Panc1 (cell line): ENCODE data around the gene PKP2. TPM values are rescaled to one million over a fixed set of nuclear protein-coding genes. Genes with fewer than 3 reads are reported as not detected.

Experiments
- ATAC-seq: fragments of 200-7000 bp; cut with Tn5 transposase; 2 replicates; pipeline ENCODE4 v1.9.1; 2020; ENCODE audit warnings: mild to moderate bottlenecking, moderate library complexity
- BruUV-seq: library from RNA; stranded (reverse); fragments of 400-500 nt; replicated peaks from 2 replicates; lab custom pipeline; 2021; lab: Mats Ljungman, UMichigan
- CTCF ChIA-PET: fragments of 300-600 bp; sonication (Branson Sonifier 250); formaldehyde crosslinking; loops from one replicate; lab custom pipeline; 2022; ENCODE audit warnings: antibody characterized with exemption; lab: Charles Lee
- POLR2A ChIA-PET: fragments of 300-600 bp; sonication (Branson Sonifier 250); formaldehyde crosslinking; loops from one replicate; lab custom pipeline; 2022; ENCODE audit warnings: antibody characterized with exemption; lab: Charles Lee
- DNase-seq: peaks from one replicate; pipeline ENCODE4 v3.0.0-alpha.2; 2010; ENCODE audit warnings: low read depth, low spot score
- H3K27ac ChIP-seq: 2 replicates; pipeline ENCODE4 v1.5.1; 2011; ENCODE audit warnings: mild to moderate bottlenecking, low read length, inconsistent platforms
- H3K27me3 ChIP-seq: fragments of 200-500 bp; sonication (Bioruptor generic); 2 replicates; pipeline ENCODE4 v1.6.0; 2014; ENCODE audit warnings: low read length, inconsistent platforms; ENCODE audit not compliant: control insufficient read depth, insufficient read depth
- H3K36me3 ChIP-seq: fragments of 200-500 bp; sonication (Bioruptor generic); 2 replicates; pipeline ENCODE4 v1.5.1; 2014; ENCODE audit warnings: inconsistent platforms, mild to moderate bottlenecking, low read length, moderate library complexity; ENCODE audit not compliant: control insufficient read depth, insufficient read depth
- H3K4me1 ChIP-seq: 2 replicates; pipeline ENCODE4 v1.5.1; 2011; ENCODE audit warnings: inconsistent platforms, mild to moderate bottlenecking, low read length, moderate library complexity; ENCODE audit not compliant: control insufficient read depth, insufficient read depth
- H3K4me3 ChIP-seq, 2 experiments: 2 replicates each; pipeline ENCODE4 v1.5.1; 2011 to 2012; ENCODE audit warnings: low read depth in 2 of 2, low read length in 2 of 2, mild to moderate bottlenecking in 2 of 2, inconsistent platforms in 1 of 2, moderate library complexity in 1 of 2
- H3K9me3 ChIP-seq: fragments of 200-500 bp; sonication (Bioruptor generic); 2 replicates; pipeline ENCODE4 v1.5.1; 2014; ENCODE audit warnings: low read depth, mild to moderate bottlenecking, inconsistent platforms, low read length, moderate library complexity; ENCODE audit not compliant: control insufficient read depth, insufficient read depth
- POLR2AphosphoS5 ChIP-seq: IDR thresholded peaks from 2 replicates; pipeline ENCODE4 v1.6.1; 2012; ENCODE audit warnings: mild to moderate bottlenecking, low read depth, low read length, moderate library complexity
- REST ChIP-seq, 2 experiments: IDR thresholded peaks; 2 replicates each; pipeline ENCODE4 v1.6.1; 2011 to 2012; ENCODE audit warnings: low read depth in 2 of 2, control low read depth in 1 of 2, low read length in 1 of 2, mild to moderate bottlenecking in 1 of 2, moderate library complexity in 1 of 2; ENCODE audit not compliant: insufficient read depth in 1 of 2
- SIN3A ChIP-seq: IDR thresholded peaks from 2 replicates; pipeline ENCODE4 v1.6.1; 2012; ENCODE audit warnings: low read depth, mild to moderate bottlenecking, low read length, moderate library complexity, borderline replicate concordance; ENCODE audit not compliant: insufficient read depth
- TCF7L2 ChIP-seq: IDR thresholded peaks from 2 replicates; pipeline ENCODE4 v1.6.1; 2011; ENCODE audit warnings: mild to moderate bottlenecking, low read depth, low read length, inconsistent platforms
- in situ Hi-C: cut with HindIII; loops from 2 replicates; pipeline ENCODE4 v1.10.0; 2016; ENCODE audit warnings: low sequenced_read_pairs, low pct_unique_long_range_greater_than_20kb
- intact Hi-C: fragments of 100-400 bp; cut with micrococcal nuclease; formaldehyde crosslinking; loops from one replicate; pipeline ENCODE4 v1.10.0; 2022; ENCODE audit not compliant: unreplicated experiment
- total RNA-seq: library from RNA; stranded (reverse); gene quantifications from one replicate; pipeline ENCODE4 v1.2.1, GENCODE V29; 2021; ENCODE audit not compliant: unreplicated experiment
- TF ChIP-seq, protein P1 (sequence below): fragments of 450-650 bp; IDR thresholded peaks from 2 replicates; pipeline ENCODE4 v1.5.1; 2017; ENCODE audit warnings: mild to moderate bottlenecking

Gene PKP2
- total RNA-seq, 1 experiment from 2014 or later: 2.2 TPM

DNA sequence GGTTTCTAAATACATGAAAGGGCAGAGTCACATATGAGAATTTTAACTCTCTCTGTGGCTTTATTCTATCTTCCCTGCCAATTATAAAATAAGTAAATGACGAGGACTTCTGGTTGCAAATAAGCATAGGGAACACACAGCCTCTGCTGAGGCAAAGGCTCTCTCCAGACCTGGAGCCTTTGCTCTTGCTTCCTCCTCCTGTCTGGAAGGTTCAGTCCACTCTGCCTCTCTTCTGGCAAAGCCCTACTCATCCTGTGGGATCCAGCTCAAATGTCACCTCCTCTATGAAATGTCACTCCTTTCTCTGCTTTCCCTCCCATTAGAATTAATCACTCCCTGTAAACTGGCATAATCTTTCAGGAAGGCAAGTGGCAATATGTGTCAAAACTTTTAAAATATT is 41.9 kb downstream of the PKP2 start:
- no TSS peak for BruUV-seq
- 0 out of 2 replicates have a peak, but pooled peaks cover 2% of the 10 kb centered on the region for H3K27me3 ChIP-seq
- no peak overlapping the region for H3K27ac ChIP-seq
- ChIA-PET POLR2A (no interaction called here), CTCF (no interaction called here)
- TF ChIP-seq, protein P1, sequence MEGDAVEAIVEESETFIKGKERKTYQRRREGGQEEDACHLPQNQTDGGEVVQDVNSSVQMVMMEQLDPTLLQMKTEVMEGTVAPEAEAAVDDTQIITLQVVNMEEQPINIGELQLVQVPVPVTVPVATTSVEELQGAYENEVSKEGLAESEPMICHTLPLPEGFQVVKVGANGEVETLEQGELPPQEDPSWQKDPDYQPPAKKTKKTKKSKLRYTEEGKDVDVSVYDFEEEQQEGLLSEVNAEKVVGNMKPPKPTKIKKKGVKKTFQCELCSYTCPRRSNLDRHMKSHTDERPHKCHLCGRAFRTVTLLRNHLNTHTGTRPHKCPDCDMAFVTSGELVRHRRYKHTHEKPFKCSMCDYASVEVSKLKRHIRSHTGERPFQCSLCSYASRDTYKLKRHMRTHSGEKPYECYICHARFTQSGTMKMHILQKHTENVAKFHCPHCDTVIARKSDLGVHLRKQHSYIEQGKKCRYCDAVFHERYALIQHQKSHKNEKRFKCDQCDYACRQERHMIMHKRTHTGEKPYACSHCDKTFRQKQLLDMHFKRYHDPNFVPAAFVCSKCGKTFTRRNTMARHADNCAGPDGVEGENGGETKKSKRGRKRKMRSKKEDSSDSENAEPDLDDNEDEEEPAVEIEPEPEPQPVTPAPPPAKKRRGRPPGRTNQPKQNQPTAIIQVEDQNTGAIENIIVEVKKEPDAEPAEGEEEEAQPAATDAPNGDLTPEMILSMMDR: no peak
- no peak for TF ChIP-seq SIN3A
- no peak for TF ChIP-seq REST (IDR thresholded peaks at IDR 0.05; ENCODE audit: insufficient read depth in 1 of 2, low read depth in 2 of 2, low read length in 1 of 2)
- no peak for TF ChIP-seq POLR2AphosphoS5
- H3K9me3 ChIP-seq: no peaks in the 10 kb centered on the region
- ATAC-seq: no peak
- DNase-seq: no peak
- in situ Hi-C loops: no loop called here
- intact Hi-C loops: no loop called here
- H3K4me1 ChIP-seq: no peaks in the 10 kb centered on the region
- no peaks in the 10 kb centered on the region for H3K36me3 ChIP-seq
- H3K4me3 ChIP-seq: no peak overlapping the region

GRCh38 chr12:32854097-32854496 is 42.5 kb downstream of the PKP2 start:
- H3K27ac ChIP-seq: no peak overlapping the region
- POLR2A ChIA-PET: no interaction called here
- BruUV-seq: no TSS peak
- ATAC-seq (no peak), DNase-seq (no peak)
- H3K9me3 ChIP-seq: no peaks in the 10 kb centered on the region
- no peak overlapping the region for H3K4me3 ChIP-seq
- intact Hi-C loops: no loop called here
- peaks cover 2% of the 10 kb centered on the region; the same call in 1 of the 2 replicates for H3K27me3 ChIP-seq
- no peaks in the 10 kb centered on the region for H3K36me3 ChIP-seq
- CTCF ChIA-PET: no interaction called here
- no peaks in the 10 kb centered on the region for H3K4me1 ChIP-seq
- TF ChIP-seq, protein P1: no peak
- no peak for TF ChIP-seq SIN3A
- in situ Hi-C loops: no loop called here

DNA sequence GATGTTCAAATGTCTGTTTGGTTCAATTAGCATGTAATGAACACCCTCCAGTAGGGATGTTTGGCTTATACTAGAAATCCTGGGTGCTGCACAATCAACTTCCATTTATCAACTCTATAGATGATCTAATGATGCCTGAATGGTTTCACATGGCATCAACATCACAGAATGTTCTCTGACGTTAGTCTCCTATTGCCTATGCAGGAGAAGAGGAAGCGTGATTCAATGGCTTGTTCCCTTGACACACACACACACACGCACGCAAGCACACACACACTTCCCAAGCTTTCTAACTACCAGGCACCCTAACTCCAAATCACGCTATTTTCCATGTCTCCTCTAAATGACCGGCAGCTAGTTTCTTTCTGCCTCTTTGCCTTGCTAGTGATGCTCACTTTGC is 49.3 kb downstream of the PKP2 start:
- ATAC-seq (no peak), DNase-seq (no peak)
- Histone ChIP-seq H3K4me3 (no peak overlapping the region), H3K27ac (no peak overlapping the region), H3K4me1 (no peaks in the 10 kb centered on the region), H3K36me3 (no peaks in the 10 kb centered on the region), H3K27me3 (peaks cover 5% of the 10 kb centered on the region; the same call in 1 of the 2 replicates), H3K9me3 (no peaks in the 10 kb centered on the region)
- in situ Hi-C loops (no loop called here), intact Hi-C loops (no loop called here)
- ChIA-PET CTCF (no interaction called here), POLR2A (interaction anchor here (0.6 to 0.7 kb wide), 2 partner anchors 102 to 1483 kb away, joined by 3 to 5 read pairs; no protein-coding TSS in a partner anchor)
- BruUV-seq: no TSS peak
- TF ChIP-seq, protein P1: no peak
- TF ChIP-seq REST (IDR thresholded peaks at IDR 0.05; ENCODE audit: insufficient read depth in 1 of 2, low read depth in 2 of 2, low read length in 1 of 2) (no peak), TCF7L2 (no peak), SIN3A (no peak), POLR2AphosphoS5 (no peak)
